GM19324 (cell line): ENCODE data around the gene RAB22A.

Experiments
- ATAC-seq: cut with Tn5 transposase; IDR thresholded peaks from one replicate; pipeline ENCODE4 v1.9.1; 2021; ENCODE audit warnings: mild to moderate bottlenecking, moderate library complexity; ENCODE audit not compliant: unreplicated experiment, low FRiP score

Gene RAB22A, protein sequence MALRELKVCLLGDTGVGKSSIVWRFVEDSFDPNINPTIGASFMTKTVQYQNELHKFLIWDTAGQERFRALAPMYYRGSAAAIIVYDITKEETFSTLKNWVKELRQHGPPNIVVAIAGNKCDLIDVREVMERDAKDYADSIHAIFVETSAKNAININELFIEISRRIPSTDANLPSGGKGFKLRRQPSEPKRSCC

GRCh38 chr20:58309591-58310290 lies at the start of gene RAB22A:
Gene RAB22A (plus strand): TSS chr20:58309715. CDS start chr20:58309977, 262 bp downstream.
- ATAC-seq: peak; percentile 86

DNA sequence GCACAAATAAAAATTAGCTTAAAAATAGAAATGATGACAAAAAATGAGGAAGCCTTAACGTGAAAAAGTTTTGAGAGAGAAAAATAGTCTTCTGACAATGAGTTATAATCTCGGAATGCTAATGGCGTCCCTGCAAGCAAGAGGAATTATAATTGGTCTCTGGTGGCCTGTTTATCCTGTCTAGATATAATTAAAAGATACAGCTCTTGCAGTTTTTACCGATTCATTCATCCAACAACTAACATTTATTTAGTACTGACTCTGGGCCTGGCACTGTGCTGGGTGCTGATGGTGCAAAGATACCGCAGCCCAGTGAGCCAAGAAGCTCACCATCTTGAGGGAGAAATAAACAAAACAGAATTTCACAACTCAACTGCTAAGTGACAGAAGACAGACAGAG lies 49.5 kb upstream of the RAB22A start:
- ATAC-seq: no peak

DNA sequence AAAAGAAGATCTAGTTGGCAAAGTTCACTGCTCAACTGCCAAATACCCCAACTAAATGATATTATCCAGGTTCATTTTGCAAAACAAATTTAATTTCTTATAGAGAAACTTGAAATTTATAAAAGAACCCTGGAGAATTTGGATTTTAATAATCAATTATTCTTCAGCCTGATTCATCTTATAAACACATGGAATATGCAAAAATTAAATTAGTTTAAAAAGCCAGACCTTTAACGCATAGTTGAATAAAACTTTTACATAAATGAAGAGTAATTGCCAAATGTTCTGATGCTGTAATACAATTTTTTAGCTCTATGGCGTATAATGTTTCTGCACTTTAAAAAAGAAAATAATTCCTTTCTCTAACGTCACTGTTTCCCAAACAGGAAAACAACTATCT lies 47.9 kb upstream of the RAB22A start:
- no peak for ATAC-seq

DNA sequence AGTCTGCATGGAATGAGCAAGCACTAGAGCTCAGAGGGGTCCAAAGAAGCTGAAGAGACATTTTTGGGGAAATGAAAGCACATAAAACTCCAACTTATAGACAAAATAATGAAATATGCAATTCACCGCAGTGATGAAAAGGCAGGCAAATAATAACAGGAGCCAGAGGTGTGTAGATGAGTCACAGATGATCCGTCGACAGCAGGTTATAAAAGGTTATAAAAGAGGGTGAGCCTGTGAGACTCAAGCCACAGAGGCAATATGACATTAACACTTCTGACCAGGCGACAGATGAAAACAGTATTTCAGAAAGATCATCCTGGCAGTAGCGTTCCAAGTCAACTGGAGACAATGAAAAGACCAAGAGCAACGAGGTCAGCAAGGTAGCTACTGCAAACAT lies 45.2 kb upstream of the RAB22A start:
- no peak for ATAC-seq

DNA sequence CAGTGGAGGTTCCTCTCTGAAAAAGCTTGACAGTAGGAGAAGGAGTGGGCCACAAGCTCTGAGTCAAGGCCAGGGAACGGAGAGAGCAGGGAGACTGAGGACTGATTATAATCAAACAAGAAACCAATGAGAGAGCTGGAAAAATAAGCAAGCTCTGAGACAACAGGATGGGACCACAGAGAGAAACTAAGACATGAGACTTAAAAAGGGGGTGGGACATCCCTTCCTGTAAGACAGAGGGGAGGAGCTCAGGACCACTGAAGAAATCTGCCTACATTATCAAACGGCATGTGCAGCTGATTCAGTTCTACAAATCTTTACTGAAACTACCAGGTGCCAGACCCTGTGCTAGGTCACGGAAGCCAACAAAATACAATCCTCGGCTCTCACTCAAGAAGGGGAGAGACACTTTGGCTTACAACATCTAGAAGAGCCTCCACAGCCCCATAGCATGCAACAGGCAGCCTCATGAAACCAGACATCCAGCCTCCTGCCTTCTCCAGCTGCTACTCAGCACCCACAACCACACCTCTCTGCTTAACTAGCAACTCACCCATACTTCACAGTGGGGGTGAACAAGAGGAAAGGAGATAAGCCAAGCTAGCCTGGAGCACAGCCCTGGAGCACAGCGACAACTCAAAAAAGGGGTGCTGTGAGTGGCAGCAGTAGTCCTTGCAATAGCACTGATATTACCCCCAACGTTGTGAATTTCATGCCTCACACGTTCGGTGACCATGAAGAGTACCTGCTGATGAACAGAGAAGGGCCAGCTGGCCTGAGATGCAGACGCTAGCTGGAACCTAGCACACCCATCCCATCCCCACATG lies 41.9 kb upstream of the RAB22A start:
- ATAC-seq: no peak

- no peak for ATAC-seq
Observed at GRCh38 chr20:58268421-58268821, 41.1 kb upstream of the RAB22A start.

DNA sequence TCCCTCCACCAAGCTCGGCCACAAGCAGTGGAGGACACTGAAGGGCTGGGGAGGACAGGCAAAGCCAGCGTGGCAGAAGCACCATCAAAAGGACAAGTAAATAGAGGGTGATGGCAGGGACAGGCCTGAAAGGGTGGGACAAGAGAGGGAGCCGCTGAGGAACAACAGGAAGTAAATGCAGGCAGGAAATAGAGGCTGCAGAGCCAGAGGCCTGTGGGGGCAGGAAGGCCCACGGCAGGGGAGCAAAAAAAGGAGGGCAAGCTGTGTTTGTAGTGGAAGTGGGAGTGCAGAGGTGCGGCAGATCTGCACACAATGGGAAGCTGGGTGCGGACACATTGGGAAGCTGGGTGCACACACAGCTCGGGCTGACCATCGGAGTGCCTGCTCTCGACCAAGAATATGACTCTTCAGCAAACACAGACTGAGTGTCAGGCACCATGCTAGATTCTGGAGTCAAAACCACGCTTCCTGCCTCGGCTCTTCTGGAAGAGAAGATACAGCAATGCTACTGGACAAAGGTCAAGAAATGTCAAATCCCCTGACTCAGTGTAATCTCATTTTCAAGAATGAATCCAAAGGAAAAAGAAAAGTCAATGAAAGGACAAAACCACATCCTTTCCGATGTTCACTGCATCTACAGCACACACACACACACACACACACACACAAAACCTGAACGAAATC lies 40.4 kb upstream of the RAB22A start:
- ATAC-seq: no peak

GRCh38 chr20:58271606-58272351 lies 37.7 kb upstream of the RAB22A start:
- ATAC-seq: no peak

DNA sequence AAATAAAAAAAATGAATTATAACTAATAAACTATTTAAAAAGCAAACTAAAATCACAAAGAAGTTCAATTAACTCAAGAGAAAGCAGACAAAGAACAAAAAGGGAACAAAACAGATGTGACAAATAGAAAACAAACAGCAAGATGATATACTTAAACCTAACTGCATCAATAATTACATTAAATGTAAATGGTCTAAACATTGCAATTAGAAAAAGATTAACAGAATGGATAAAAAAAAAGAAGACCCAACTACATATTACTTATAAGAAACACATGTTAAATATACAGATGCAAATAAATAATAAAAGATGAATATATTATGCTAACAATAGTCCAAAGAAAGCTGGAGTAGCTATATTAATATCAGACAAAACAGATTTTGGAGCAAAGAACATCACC lies 35.1 kb upstream of the RAB22A start:
- ATAC-seq: no peak

DNA sequence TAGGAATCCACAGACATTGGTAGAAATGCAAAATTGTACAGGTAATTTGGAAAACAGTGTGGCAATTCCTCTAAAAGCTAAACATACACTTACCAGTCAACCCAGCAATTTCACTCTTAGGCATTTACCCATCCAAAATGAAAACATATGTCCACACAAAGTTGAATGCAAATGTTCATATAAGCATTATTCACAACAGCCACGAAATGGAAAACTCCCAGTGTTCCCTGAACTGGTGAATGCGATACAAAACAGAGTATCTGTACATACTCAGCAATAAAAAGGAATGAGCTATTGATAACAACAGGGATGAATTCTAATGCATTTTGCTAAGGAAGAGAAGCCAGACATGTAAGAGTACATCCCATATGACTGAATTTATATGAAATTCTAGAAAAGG lies 32.4 kb upstream of the RAB22A start:
- ATAC-seq: no peak

- no peak for ATAC-seq
Observed at GRCh38 chr20:58277578-58278472, 31.7 kb upstream of the RAB22A start.

- no peak for ATAC-seq
Observed at GRCh38 chr20:58286729-58287128, 22.8 kb upstream of the RAB22A start.

- no peak for ATAC-seq
Observed at GRCh38 chr20:58287638-58288037, 21.9 kb upstream of the RAB22A start.

- ATAC-seq: no peak
Observed at GRCh38 chr20:58289143-58289542, 20.4 kb upstream of the RAB22A start.

DNA sequence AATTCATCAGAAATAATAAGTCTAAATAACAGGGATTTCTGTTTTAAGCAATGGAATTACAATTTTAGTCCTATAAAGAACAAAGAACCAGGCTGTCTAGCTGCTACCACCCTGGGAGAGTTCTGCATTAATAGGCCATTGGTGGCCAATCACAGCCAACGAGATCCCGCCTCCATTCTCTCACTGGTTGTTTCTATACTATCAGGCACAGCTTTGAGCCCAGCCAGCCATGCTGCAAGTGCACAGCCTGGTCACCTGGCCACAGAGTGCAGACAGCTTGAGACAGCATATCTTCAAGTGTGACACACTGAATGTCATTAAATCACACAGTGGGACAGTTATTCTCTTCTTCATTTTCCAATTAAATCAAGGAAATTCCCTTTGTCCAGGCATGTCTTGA lies 16.1 kb upstream of the RAB22A start:
- ATAC-seq: no peak

DNA sequence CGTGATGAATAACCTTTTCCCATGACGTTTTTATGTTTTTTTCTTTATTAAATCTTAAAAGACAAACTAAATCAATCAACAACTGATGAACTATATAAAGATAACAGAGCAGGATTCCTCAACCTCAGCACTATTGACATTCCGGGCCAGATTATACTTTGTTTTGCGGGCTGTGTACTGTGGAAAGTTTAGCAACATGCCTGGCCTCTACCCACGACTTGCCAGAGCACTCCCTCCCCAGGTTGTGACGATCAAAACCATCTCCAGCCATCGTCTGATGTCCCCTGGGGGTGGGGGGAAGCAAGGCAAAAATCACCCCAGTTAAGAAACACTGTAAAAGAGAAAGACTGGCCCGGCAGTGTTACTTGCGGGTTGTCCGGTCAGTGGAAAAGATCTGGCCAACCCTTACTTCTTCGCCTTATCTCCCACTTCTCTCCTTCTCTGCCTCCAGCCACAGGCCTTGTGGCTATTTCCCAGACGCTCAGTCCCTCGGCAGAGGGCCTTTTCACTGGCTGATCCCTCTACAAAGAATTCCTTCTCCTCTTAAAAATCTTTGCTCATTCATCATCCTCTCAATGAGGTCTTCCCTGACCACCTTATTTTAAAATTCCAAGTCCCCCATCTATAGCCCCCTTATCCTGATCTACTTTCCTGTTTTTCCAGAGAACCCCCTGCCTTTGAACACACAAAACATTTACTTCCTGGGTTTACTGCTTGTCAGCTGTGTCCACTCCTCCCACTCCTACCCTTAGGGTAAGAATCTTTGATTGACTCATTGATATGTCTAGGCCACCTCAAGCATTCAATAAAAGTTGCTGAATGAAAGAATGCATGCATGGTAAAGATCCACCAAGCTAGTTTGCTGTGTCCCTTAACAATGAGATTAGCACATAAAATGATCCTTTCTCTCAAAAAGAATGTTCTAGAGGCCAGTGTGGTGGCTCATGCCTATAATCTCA lies 14.7 kb upstream of the RAB22A start:
- no peak for ATAC-seq

- ATAC-seq: no peak
Observed at GRCh38 chr20:58296051-58296837, 13.3 kb upstream of the RAB22A start.
